Measurements from ENCODE around the gene MTARC1. TPM values are rescaled to one million over a fixed set of nuclear protein-coding genes. Genes with fewer than 3 reads are reported as not detected.

Gene MTARC1
- polyA plus RNA-seq, 1 donor (not counting 4 experiments of a cell fraction or from before 2014, with no cell fraction given): 2.1 TPM

DNA sequence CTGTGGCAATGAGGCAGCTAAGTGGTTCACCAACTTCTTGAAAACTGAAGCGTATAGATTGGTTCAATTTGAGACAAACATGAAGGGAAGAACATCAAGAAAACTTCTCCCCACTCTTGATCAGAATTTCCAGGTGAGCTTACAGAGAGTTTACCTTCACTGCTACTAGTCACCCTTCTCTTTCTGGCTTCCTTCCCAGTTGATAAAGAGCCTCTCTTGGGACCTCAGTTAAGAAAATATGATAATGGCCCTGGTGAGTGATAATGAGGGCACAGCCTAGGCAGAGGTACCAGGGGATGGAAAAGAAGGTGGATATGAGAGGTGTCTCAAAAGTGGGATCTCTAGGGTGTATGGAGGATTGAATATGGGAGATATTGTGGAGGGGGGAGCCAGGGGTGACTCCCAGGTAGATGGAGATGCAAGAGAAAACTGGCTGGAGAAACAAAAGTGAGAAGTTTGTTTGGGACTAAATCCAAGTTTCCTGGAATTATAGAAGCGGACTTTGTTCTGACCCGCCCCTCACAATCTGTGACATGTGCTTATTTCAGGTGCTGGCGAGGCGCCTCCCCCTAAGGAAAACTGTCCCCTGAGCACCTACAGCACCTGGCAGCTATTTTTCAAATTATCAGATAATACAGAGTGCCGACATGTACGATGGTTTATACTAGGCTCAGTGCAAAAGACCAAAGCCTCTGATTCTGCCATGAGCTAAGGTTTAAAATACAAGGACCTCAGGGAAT is 24.9 kb upstream of the MTARC1 start:
- Histone ChIP-seq H3K9me3 (ENCODE audit: control insufficient read depth, low read depth, low read length) (no peaks in the 10 kb centered on the region), H2AFZ (ENCODE audit: control insufficient read depth, low read length) (no peak overlapping the region), H3K4me1 (ENCODE audit: control insufficient read depth, extremely low read depth, insufficient read depth, low read length) (no peaks in the 10 kb centered on the region), H3K27me3 (ENCODE audit: control insufficient read depth, extremely low read depth, insufficient read depth, low read length) (no peaks in the 10 kb centered on the region), H3K79me2 (ENCODE audit: control insufficient read depth, insufficient read depth, low read length) (no peaks in the 10 kb centered on the region), H4K20me1 (ENCODE audit: control insufficient read depth, extremely low read depth, insufficient read depth, low read length) (no peaks in the 10 kb centered on the region), H3K36me3 (ENCODE audit: control insufficient read depth in 2 of 2, extremely low read depth in 1 of 2, insufficient read depth in 2 of 2, low read length in 2 of 2) (no peaks in the 10 kb centered on the region), H3K4me3 (ENCODE audit: control insufficient read depth in 2 of 3, extremely low read depth in 1 of 3, insufficient read depth in 2 of 3, low read depth in 1 of 3, low read length in 3 of 3) (no peak overlapping the region), H3K9ac (ENCODE audit: control insufficient read depth, extremely low read depth, insufficient read depth, low read length) (no peak overlapping the region), H3K4me2 (ENCODE audit: control insufficient read depth, extremely low read depth, insufficient read depth, low read depth, low read length) (no peak overlapping the region), H3K27ac (ENCODE audit: control insufficient read depth, insufficient read depth, low read length) (no peak overlapping the region), H3K9me1 (ENCODE audit: control insufficient read depth, extremely low read depth, insufficient read depth, low read length) (no peaks in the 10 kb centered on the region)
- DNase-seq (ENCODE audit: low read depth, low spot score) (no peak), FAIRE-seq (no peak)
- dilution Hi-C loops (cut with MboI; ENCODE audit: extremely low pct_ligation_motif_present, low sequenced_read_pairs): no loop called here
- TF ChIP-seq, protein P1, sequence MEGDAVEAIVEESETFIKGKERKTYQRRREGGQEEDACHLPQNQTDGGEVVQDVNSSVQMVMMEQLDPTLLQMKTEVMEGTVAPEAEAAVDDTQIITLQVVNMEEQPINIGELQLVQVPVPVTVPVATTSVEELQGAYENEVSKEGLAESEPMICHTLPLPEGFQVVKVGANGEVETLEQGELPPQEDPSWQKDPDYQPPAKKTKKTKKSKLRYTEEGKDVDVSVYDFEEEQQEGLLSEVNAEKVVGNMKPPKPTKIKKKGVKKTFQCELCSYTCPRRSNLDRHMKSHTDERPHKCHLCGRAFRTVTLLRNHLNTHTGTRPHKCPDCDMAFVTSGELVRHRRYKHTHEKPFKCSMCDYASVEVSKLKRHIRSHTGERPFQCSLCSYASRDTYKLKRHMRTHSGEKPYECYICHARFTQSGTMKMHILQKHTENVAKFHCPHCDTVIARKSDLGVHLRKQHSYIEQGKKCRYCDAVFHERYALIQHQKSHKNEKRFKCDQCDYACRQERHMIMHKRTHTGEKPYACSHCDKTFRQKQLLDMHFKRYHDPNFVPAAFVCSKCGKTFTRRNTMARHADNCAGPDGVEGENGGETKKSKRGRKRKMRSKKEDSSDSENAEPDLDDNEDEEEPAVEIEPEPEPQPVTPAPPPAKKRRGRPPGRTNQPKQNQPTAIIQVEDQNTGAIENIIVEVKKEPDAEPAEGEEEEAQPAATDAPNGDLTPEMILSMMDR (optimal IDR thresholded peaks at IDR 0.05 in 1 of 3, IDR thresholded peaks at IDR 0.05 in 1 of 3, conservative IDR thresholded peaks at IDR 0.05 in 1 of 3; ENCODE audit: extremely low read depth in 1 of 3, insufficient read depth in 2 of 3, low read length in 3 of 3): no peak
- no peak for TF ChIP-seq EZH2 (IDR thresholded peaks at IDR 0.05; ENCODE audit: low read length)

DNA sequence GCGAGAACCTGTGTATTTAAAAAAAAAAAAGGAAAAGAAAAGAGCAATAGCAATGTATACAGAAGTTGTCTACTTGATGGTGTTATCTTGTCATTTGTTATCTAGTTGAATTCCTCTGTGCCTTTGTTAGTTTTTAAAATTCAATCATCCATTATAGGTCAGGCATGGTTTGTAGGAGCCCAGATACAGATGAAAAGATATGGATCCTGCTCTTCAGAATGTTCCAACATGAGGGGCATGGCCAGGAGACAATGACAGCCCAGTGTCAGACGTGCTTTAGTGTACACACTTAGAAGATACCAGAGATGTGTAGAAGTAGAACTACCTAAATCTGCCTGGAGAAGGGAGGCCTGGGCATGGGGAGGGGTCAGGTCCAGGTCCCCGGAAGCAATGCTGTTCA is 22.0 kb upstream of the MTARC1 start:
- FAIRE-seq: no peak

More for the DNA sequence above, 22.0 kb upstream of the MTARC1 start:
- Histone ChIP-seq H3K27ac (ENCODE audit: control insufficient read depth, insufficient read depth, low read length) (no peak overlapping the region), H3K9me3 (ENCODE audit: control insufficient read depth, low read depth, low read length) (no peaks in the 10 kb centered on the region), H3K36me3 (ENCODE audit: control insufficient read depth in 2 of 2, extremely low read depth in 1 of 2, insufficient read depth in 2 of 2, low read length in 2 of 2) (no peaks in the 10 kb centered on the region), H3K4me1 (ENCODE audit: control insufficient read depth, extremely low read depth, insufficient read depth, low read length) (no peaks in the 10 kb centered on the region), H3K4me2 (ENCODE audit: control insufficient read depth, extremely low read depth, insufficient read depth, low read depth, low read length) (no peak overlapping the region), H3K9me1 (ENCODE audit: control insufficient read depth, extremely low read depth, insufficient read depth, low read length) (no peaks in the 10 kb centered on the region), H3K79me2 (ENCODE audit: control insufficient read depth, insufficient read depth, low read length) (no peaks in the 10 kb centered on the region), H3K4me3 (ENCODE audit: control insufficient read depth in 2 of 3, extremely low read depth in 1 of 3, insufficient read depth in 2 of 3, low read depth in 1 of 3, low read length in 3 of 3) (no peak overlapping the region), H3K9ac (ENCODE audit: control insufficient read depth, extremely low read depth, insufficient read depth, low read length) (no peak overlapping the region), H4K20me1 (ENCODE audit: control insufficient read depth, extremely low read depth, insufficient read depth, low read length) (no peaks in the 10 kb centered on the region), H3K27me3 (ENCODE audit: control insufficient read depth, extremely low read depth, insufficient read depth, low read length) (no peaks in the 10 kb centered on the region), H2AFZ (ENCODE audit: control insufficient read depth, low read length) (no peak overlapping the region)
- dilution Hi-C loops (cut with MboI; ENCODE audit: extremely low pct_ligation_motif_present, low sequenced_read_pairs): no loop called here
- TF ChIP-seq, protein P1 (optimal IDR thresholded peaks at IDR 0.05 in 1 of 3, IDR thresholded peaks at IDR 0.05 in 1 of 3, conservative IDR thresholded peaks at IDR 0.05 in 1 of 3; ENCODE audit: extremely low read depth in 1 of 3, insufficient read depth in 2 of 3, low read length in 3 of 3): no peak
- TF ChIP-seq EZH2 (IDR thresholded peaks at IDR 0.05; ENCODE audit: low read length): no peak
- DNase-seq (ENCODE audit: low read depth, low spot score): no peak

Data from keratinocyte (primary cell).